ENCODE results near the gene MTUS2. TPM values are rescaled to one million over a fixed set of nuclear protein-coding genes. Genes with fewer than 3 reads are reported as not detected.
A peak's percentile ranks its signal among the peaks of the same experiment; 100 is the strongest.

Gene MTUS2
- total RNA-seq, 1 donor from 2014 or later, result 7.5 TPM

DNA sequence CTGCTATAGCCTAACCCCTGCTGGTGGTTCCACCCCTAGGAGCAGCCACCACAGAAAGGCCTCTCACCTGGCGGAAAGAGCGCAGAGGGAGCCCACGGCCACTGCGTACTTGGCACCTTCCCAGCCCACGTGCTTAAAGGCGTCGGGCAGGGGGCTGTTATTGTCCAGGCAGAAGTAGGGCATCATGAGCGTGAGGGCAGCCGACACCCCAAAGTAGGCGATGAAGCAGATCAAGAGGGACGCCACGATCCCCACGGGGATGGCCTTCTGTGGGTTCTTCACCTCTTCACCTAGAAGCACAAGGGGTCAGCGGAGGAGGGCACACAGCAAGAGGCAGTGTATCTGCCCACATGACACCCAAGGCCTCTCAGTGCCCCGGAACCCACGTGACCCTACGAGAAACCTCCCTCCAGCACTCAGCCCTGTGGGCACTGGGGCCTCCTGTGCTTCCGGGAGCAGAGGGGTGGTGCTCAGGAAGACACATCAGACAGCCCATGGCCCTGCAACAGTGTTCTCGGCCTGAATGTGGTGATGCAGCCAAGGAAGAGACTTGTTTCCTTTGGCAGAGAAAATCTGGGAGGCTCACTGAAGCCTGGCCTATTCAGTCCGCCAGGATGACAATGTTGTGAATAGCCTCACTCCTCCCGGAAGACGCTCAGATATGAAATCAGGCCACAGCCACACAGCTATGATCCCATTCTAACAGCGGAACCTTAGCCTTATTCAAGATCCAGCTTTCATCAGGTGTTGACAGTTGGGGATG, 703.2 kb downstream of the MTUS2 start:
- no peak for DNase-seq (ENCODE audit: low spot score)

DNA sequence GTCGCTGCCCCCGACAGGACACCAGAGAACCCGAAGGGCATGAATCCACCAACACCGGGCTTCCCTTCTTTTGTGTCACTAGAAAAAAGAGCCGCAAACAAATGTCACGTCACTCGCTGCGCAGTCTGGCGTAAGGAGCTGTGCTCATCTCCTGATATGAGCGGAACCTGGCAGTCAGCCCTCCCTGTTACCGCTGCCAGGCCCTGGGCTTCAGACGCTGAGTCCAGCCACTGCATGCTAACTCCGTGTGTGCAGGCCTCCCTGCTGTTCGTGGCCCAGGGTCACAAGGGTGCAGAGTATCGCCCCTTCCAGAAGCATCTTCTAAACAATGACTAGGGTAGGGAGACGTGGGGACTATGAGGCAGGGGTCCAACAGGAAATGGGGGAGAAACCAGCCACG, 704.0 kb downstream of the MTUS2 start:
- DNase-seq (ENCODE audit: low spot score), result no peak

DNA sequence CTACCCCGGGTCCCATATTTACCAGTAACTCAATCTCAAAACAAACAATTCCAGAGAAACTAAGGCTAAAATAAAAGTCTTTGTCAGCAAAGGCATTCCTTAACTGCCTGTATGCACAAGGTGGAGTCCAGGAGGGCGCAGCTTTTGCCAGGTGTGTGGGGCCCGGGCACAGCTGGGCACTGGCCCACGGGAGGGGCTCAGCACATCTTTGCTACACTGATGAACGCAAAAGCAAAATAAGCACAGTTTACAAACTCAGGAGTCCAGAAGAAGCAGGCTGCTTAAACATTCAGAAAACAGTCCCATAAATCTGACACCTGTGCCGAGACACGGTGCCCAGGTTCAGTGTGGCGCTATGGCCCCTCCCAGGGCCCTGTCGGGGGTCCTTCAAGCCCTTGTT, 704.5 kb downstream of the MTUS2 start:
- no peak for DNase-seq (ENCODE audit: low spot score)

DNA sequence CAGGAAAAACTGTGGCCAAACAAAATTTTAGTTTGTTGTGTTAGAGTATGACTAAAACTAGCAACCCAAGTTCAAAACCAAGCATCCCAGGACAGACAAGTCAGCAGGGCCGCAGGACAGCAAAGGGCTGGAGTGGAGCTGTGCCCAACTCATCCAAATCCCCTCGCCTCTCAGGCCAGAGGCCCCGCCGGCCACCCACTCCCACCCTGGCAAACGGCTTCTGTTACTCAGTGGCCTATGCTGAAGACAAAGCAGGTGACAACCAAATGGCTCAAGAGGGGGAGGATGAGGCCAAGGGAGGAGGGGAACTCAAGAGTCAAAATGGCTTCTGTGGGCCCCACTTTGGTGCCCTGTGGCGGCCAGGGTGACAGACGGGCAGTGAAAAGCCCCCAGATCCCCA, 705.6 kb downstream of the MTUS2 start:
- DNase-seq (ENCODE audit: low spot score), result no peak

DNA sequence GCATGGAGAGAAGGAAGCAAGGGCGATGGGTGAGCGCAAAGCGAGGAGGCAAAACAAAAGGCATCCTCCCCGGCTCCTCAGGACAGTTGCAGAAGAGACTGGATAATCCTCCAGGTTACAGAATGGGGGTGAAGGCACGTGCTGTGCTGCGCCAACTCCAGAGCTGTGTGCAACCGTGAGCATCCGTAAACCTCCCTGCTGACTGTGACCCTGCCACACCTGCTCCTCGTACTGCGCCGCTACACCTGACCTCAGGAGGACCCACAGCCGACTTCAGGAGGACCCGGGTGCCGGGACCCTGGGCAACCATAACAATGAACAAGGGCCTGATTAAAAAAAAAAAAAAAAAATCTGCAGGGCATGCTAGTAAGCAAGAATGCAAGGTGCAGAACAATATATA, 706.6 kb downstream of the MTUS2 start:
- DNase-seq (ENCODE audit: low spot score), result no peak

DNA sequence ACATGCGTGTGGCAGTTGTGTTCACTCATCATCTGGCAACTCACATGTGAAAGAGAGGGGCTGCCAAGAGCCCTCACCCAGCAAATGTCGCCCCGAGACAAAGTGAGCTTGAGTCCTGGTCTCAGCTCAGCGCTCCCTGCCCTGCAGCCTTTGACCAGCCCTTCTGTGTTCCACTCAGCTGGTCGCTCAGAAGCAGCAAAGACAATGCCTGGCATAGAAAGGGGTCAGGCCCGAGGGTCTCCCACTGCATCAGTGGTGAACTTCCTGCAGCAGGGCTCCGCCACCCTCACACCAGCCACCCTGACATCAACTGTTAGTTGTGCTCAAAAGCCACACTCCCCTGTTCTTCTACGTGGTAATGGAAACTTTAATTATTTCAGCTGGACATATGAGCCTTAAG, 707.4 kb downstream of the MTUS2 start:
- no peak for DNase-seq (ENCODE audit: low spot score)

DNA sequence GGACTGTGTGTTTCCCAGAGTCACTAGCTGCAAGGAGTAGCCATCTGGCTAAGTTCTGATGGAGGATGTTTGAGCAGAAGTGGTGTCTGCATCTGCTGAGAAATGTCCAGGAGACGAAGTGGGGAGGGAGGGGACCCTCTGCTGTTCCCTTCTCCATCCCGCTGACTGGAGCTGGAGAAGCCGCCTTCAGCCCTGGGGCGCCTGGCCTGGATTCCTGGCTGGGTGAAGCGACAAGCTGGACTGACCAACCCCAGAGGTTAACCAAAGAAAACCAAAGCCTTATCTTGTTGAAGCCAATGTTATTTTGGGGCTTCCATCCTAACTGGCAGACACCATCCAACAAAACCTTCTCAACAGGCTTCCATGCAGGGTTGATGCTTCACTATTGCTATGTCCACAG, 707.8 kb downstream of the MTUS2 start:
- DNase-seq (ENCODE audit: low spot score), result no peak

DNA sequence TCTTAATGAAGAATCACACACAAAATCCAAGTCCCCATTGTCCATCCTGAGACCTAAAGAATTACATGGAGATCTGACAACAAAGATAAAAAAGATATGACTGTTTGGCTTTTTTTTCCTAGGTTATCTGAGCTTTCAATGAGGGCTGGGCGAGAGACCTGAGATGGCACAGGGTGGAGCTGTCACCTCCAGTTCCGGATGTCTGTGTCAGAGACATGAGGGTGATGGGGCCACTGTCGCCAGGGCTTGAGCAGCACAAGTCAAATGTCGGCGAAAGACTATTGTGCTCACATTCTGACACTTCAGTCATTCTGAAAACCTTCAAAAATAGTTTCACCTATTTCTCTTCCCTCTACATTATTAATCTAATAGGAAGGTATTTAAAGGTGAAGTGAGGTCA, 709.6 kb downstream of the MTUS2 start:
- no peak for DNase-seq (ENCODE audit: low spot score)

DNA sequence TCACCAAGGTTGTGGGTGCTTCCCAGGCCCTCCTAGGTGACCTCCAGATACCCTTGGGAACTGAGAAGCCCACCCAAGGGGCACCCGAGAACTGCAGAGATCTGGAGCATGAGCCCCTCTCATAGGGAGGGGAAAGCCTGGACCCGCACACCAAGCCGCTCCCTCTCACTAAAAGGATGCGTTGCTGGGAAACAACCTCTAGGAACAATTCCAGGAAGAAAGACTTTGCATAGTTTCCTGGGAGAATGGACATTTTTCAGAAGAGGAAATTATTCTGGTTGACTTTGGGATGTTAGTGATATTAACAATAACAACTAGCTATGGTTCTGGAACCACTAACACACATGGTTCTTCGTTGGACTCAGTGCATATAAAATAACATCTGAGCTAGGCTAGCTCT, 710.8 kb downstream of the MTUS2 start:
- no peak for DNase-seq (ENCODE audit: low spot score)

DNA sequence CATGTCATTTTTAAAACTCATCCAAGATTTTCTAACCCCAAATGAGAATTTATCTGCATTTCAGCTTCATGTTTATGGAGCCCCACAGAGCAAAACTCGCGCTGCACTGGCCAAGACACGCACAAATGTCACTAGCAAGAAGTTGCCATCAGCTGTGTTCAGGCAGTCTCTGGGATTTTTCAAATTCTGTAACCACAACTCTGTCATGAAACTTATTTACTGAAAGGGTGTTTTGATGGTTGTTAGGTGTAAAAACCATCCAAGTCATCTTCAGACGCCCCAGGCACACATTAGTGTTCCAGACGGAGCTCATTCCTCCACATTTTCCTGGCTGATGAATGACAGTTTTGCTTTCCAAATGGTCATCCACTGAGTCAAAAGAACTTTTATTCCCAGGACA, 712.0 kb downstream of the MTUS2 start:
- DNase-seq (ENCODE audit: low spot score), result peak; percentile 44

DNA sequence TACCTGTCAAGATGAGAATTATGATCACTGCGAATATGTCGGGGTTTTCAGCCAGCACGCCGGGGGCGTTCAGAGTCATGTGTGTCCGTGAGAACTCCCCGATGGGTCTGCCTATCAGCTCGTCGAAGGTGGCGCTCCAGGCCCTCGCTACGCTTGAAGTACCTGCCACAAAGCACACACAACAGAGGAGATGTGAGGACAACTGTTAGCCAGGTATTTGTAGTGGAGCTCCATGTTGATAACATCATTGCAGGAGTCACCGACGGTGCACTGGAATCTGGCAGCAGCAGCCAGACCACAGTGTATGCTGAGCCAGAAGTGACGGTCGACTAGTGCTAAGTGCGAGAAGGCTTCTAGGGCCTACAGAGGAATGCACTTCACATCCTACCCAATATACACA, 712.7 kb downstream of the MTUS2 start:
- DNase-seq (ENCODE audit: low spot score), result peak; percentile 9

DNA sequence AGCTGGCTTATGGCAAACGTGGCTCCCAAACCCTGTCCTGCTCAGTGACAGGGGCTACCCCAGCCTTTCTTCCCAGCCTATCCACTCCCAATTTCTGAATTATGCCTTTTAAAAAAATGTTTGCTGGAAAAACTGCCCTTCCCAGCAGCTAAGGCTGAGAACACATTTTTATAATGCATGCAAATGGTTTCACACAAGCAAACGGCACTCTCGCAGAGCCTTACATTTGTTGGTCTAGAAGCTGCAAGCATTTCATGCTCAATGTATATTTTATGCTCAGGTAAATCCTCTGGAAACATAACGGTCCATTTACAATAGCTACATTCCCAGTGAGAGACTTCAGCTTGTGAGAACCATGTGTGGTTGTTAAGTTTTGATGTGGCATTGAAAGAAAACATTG, 713.9 kb downstream of the MTUS2 start:
- DNase-seq (ENCODE audit: low spot score), result no peak

DNA sequence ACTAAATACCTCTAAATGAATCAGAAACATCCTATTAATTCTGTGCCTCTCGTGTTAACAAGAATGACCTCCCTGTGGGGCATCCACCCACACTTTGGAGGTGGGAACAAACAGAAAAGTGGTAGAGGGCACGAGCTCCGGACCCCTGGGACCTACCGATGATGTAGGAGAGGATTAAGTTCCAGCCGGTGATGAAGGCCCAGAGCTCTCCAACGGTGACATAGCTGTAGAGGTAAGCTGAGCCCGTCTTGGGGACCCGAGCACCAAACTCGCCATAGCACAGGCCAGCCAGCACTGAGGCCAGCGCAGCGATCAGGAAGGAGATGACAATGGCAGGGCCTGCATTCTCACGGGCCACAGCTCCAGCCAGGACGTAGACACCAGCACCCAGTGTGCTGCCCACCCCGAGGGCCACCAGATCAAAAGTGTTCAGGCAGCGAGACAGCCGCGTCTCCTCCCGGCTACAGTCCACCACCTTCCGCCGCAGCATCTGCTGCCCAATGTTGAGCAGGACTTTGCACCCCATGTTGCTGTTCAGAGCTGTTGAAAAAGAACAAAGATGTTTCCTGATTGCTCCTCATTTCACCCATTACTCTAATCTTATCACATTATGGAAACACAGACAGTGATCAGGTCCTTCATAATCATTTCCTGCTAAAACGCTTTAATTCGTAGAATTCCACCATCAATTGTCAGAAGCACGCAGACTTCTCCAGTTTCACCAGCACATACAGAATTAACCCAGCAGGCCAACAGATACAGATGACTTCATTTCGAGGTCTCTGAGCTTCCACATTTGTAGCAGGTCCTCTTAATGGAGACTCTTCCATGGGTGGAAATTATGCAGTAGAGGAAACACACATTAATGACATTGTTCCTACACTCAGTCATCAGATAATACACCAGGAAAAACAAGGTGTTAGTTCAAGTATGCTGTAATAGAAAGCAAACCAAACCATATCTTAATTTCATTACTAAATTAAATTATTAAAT, 715.8 kb downstream of the MTUS2 start:
- DNase-seq (ENCODE audit: low spot score), result no peak

DNA sequence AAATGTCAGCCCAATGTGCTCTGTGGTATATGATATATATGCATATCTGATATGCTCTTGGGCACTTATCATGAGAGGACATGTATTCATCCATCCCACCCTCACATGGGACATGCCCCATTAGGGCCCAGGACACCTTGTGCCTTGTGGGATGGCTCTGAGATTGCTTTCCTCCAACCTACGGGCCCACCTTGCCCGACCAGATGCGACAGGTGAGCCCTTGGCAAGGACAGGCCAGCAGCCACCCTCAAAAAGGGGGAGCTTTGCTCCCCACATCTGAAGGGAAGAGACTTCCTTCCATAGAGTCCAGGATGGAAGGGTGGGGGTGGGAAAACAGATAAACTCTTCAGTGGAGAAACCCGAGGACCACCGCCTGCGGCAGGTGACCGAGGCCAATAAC, 716.7 kb downstream of the MTUS2 start:
- no peak for DNase-seq (ENCODE audit: low spot score)

DNA sequence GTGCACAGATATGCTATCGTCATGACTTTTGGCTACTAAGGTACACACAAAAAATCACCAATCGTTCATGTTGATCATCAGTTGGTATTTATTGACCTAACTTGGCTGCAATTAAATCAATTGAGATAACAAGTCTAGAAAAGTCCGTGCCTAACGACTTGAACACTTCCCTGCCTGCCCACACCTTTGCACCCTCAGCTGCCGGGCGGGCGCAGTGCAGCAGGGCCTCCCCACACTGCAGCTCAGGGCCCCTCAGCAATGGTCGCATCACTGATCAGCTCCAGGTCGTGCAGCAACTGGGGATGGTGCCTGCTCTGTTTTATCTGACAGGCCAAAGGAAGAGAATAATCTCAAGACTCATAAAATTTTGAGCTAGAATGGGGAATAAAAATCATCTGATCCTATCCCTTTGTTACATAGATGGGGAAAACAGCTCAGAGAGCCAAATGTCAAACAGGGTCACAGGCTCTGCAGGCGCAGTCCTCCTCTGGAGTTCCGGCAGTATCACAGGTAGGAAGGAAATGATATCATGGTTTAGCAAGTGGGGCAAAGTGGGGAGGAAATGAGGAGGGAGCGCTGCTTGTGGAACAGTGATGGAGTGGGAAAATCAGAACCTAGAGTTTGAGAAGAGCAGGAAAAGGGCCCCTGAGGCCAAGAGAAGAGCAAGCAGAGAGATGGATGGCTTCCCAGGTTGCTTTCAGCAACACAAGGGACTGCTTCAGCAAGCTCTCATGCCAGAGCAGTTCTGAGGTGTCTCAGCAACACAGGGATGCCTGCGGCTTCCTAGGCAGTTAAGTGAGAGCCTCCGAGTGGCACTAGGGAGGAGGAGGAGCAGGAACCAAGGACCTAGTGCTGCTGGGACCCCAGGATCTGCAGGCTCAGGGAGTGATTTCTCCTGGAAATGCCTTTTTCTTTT, 717.9 kb downstream of the MTUS2 start:
- no peak for DNase-seq (ENCODE audit: low spot score)

DNA sequence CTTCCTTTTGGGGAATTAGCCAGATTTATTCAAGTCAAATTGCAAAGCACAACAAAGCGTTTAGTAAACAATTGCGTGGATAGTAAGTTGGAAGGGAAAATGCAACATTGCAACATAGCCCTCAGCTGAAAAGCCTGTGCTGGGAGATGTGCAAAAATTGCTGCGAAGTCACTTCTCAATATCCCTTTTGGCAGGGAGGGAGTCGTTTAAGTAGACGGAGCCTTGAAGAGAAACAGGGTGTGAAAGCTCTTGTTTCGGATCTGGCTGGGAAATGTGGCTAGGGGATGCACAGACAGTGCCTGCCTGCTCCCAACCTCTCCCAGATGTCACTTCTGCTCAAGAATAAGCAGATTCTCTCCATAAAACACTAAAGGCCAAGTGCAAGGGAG, 718.5 kb downstream of the MTUS2 start:
- no peak for DNase-seq (ENCODE audit: low spot score)

DNA sequence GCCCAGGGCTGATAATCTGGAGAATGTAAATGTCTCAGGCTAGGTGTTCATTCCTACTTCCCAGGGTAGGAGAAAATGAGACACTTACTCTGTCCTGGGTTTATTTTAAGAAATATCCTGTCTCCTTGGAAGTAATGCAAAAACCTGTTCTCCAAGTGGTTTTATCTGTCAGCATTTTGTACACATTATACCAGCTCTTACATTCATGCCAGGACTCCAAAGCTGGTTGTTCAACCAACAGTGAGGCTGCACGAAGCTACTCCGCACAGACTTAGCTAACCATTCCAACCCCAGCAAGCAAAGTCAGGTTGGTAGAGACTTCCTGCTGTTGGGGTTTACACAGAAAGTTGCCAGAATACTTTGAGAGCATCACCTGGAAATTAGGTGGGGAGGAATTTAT, 719.7 kb downstream of the MTUS2 start:
- no peak for DNase-seq (ENCODE audit: low spot score)

DNA sequence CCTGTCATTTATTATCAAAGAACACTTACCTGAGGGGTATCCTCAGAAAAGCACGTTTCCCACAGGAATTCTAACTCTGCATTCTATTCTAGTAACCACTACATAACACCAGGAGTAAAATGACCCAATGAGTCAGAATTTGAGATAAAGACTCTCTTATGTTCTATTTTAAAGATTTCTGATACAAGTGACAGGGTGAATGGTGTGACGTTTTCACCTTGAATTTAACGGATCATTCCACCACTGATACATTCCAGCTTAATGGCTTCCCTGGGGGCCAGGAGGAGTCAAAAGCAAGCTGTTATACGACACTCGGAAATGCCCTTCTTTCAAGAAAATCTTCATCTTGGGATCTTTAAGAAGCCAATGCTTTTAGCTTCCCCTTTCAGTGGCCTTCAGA, 720.2 kb downstream of the MTUS2 start:
- DNase-seq (ENCODE audit: low spot score), result no peak

DNA sequence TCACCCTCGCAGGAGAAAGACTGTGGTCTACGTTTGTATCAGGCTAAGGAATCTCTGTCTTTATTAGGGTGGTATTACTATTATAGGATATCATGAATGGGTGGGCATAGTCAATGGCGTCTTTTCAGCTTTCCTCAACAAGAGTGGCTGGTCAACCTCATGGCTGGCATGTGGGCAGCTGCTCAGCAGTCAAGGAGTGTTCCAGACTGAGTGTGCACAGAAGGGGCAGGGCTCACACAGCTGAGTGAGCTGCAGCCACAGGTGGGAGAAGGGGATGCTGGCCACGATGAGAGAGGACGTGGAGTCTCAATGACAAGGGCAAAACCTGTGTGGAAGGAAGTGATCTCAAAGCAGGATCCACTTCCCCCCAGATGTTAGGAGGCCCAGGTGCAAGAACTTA, 720.7 kb downstream of the MTUS2 start:
- DNase-seq (ENCODE audit: low spot score), result no peak

DNA sequence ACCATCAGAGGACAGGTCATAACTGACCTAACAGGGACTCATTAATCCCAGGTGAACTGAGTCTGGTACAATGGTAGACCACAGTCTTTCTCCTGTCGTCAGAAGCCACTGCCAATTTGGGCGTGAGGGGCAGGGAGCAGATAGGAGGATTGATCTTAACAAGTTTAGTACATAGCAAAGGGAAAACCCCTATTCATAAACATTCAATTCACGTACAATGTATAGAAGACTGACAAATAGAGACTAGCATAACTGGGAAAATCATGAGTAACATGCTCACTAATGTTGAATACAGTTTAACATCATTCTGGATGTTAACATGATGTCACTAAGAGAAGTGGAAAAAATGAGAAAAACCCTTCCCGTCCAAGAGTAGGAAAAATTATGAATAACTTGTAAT, 721.3 kb downstream of the MTUS2 start:
- DNase-seq (ENCODE audit: low spot score), result no peak

DNA sequence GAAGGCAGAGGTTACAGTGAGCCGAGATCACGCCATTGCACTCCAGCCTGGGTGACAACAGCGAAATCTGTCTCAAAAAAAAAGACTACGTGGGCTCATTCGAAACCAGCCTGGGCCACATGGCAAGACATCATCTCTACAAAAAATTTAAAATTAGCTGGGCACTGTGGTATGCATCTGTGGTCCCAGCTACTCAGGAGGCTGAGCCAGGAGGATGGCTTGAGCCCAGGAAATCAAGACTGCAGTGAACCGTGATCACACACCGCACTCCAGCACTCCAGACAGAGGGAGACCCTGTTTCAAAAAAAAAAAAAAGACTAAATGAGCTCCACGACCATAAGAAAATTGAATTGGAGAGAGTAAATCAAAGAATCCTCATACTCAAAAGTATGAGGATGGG, 722.2 kb downstream of the MTUS2 start:
- DNase-seq (ENCODE audit: low spot score), result no peak

All from umbilical cord (tissue), 2 donors.